Measurements from ENCODE around the gene PDHA1. TPM values are rescaled to one million over a fixed set of nuclear protein-coding genes. Genes with fewer than 3 reads are reported as not detected.
A peak's percentile ranks its signal among the peaks of the same experiment; 100 is the strongest.

Gene PDHA1
- polyA plus RNA-seq, 1 of the 3 experiments (the other 2 are of a cell fraction) = 121 TPM

GRCh38 chrX:19382555-19383145 lies 38.9 kb downstream of the PDHA1 start:
- no peak overlapping the region for H3K9ac ChIP-seq
- CTCF ChIA-PET = interaction anchor here (0.5 to 1.8 kb wide), 5 partner anchors 10 to 506 kb away, joined by 3 to 9 read pairs (median 3); no protein-coding TSS in a partner anchor
- H2AFZ ChIP-seq (ENCODE audit: low read depth) = no peak overlapping the region
- no peaks in the 10 kb centered on the region for H3F3A ChIP-seq (replicated peaks; ENCODE audit: insufficient read depth)
- POLR2A ChIA-PET = no interaction called here
- H4K20me1 ChIP-seq (ENCODE audit: insufficient read depth) = no peaks in the 10 kb centered on the region
- no peaks in the 10 kb centered on the region for H3K9me3 ChIP-seq
- TF ChIP-seq GABPA (IDR thresholded peaks at IDR 0.05; ENCODE audit: low read depth) (no peak), MXI1 (IDR thresholded peaks at IDR 0.05; ENCODE audit: low read depth, low read length) (no peak), FOSL2 (IDR thresholded peaks at IDR 0.05; ENCODE audit: borderline replicate concordance, low read depth) (no peak), RFX5 (IDR thresholded peaks at IDR 0.05; ENCODE audit: low read length) (no peak), CTCF (IDR thresholded peaks at IDR 0.05) (peak; percentile 48), GATA2 (CRISPR knock-in tag; IDR thresholded peaks at IDR 0.05) (no peak), IRF3 (IDR thresholded peaks at IDR 0.05; ENCODE audit: low read depth, low read length) (no peak), RCOR1 (IDR thresholded peaks at IDR 0.05; ENCODE audit: low read length) (no peak), REST (IDR thresholded peaks at IDR 0.05; ENCODE audit: low read depth, low read length) (no peak), SMC3 (IDR thresholded peaks at IDR 0.05; ENCODE audit: low read depth, low read length) (peak; percentile 25; the same call in 1 of the 2 replicates), NRF1 (IDR thresholded peaks at IDR 0.05; ENCODE audit: low read depth, low read length) (no peak), FOXJ3 (CRISPR knock-in tag; IDR thresholded peaks at IDR 0.05) (no peak), RAD21 (IDR thresholded peaks at IDR 0.05; ENCODE audit: low read length) (peak; percentile 26; the same call in 1 of the 2 replicates), CHD2 (IDR thresholded peaks at IDR 0.05; ENCODE audit: low read length, partially characterized antibody) (no peak), PBX3 (IDR thresholded peaks at IDR 0.05) (no peak), USF1 (IDR thresholded peaks at IDR 0.05; ENCODE audit: borderline replicate concordance, low read depth) (no peak), POLR2AphosphoS5 (IDR thresholded peaks at IDR 0.05; ENCODE audit: low read depth, low read length) (no peak)
- no peak overlapping the region for H3K4me2 ChIP-seq
- H3K27ac ChIP-seq (ENCODE audit: low read depth in 2 of 2, low read length in 1 of 2) = no peak overlapping the region
- H3K4me1 ChIP-seq (ENCODE audit: control insufficient read depth in 1 of 2, insufficient read depth in 2 of 2, low read depth in 1 of 2, low read length in 1 of 2) = no peaks in the 10 kb centered on the region
- peak; percentile 38 for DNase-seq
- H3K36me3 ChIP-seq (replicated peaks in 1 of 2; ENCODE audit: control insufficient read depth in 1 of 2, insufficient read depth in 2 of 2, low read length in 1 of 2) = no peaks in the 10 kb centered on the region
- no peak overlapping the region for H3K4me3 ChIP-seq (ENCODE audit: low read depth in 2 of 2, low read length in 1 of 2)
- 26% methylated on average over 10 of the region's 16 CpGs for WGBS (ENCODE audit: low lambda C conversion rate)
- H3K79me2 ChIP-seq (ENCODE audit: insufficient read depth) = no peaks in the 10 kb centered on the region
- H3K27me3 ChIP-seq (ENCODE audit: insufficient read depth) = peaks cover 32% of the 10 kb centered on the region; the same call in 1 of the 2 replicates
- H3K9me2 ChIP-seq = no peaks in the 10 kb centered on the region

Data from SK-N-SH (cell line).